LNCaP clone FGC (cell line): ENCODE data around the gene CYSRT1.

ENCODE experiments used
- DNase-seq: peaks from one replicate; pipeline ENCODE4 v3.0.0-alpha.2; 2011; ENCODE audit warnings: low read depth
- H3K4me3 ChIP-seq: 2 replicates; pipeline ENCODE4 v1.5.1; 2011; ENCODE audit warnings: mild to moderate bottlenecking, low read depth, low read length, control low read depth
- CTCF ChIP-seq: IDR thresholded peaks from 2 replicates; pipeline ENCODE4 v1.5.1; 2012; ENCODE audit warnings: mild to moderate bottlenecking; ENCODE audit not compliant: control insufficient read depth, insufficient read depth; ENCODE audit errors: extremely low read depth

The CYSRT1 gene

GRCh38 chr9:137186385-137186784 lies 38.6 kb upstream of the CYSRT1 start:
- no peak for DNase-seq
- H3K4me3 ChIP-seq: peak overlapping the region; percentile 100; the same call in 1 of the 2 replicates
- no peak for TF ChIP-seq CTCF

GRCh38 chr9:137187386-137187785 lies 37.6 kb upstream of the CYSRT1 start:
- no peak for TF ChIP-seq CTCF
- no peak for DNase-seq
- peak overlapping the region; percentile 100 for H3K4me3 ChIP-seq

- TF ChIP-seq CTCF: no peak
- peak overlapping the region; percentile 100 for H3K4me3 ChIP-seq
- DNase-seq: no peak
These were observed 36.9 kb upstream of the CYSRT1 start for GRCh38 chr9:137188086-137188489.

DNA sequence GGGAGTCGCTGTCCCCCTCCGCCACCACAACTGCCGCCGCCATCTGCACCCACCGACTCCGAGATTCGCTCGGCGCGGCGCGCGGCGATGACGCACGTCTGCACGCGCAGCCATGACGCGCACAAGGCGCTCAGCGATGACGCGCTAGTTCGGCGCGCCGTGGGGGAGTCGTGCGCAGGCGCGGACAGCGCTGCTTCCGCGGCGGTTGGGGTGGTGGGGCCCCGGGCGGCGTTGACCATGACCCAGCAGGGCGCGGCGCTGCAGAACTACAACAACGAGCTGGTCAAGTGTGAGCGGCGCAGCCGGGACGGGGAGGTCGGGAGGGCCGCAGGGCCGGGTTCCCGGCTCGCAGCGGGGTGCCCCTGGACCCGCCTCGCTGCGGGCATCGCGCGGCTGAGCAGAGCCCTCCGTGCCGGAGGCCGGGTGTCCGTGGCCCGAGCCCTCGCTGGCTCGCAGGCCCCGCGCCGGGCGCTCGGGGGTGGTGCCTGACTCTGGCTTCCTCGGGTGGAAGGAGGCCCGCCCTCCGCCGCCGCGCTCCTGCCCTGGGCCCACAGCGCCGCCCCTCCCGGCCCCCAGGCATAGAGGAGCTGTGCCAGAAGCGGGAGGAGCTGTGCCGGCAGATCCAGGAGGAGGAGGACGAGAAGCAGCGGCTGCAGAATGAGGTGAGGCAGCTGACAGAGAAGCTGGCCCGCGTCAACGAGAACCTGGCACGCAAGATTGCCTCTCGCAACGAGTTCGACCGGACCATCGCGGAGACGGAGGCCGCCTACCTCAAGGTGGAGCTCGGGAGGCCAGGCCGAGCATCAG lies 36.3 kb upstream of the CYSRT1 start, which contains the start of the genes ANAPC2 and SSNA1:
TSS of gene ANAPC2 (minus strand) at position 71 of the 807 bp plus-strand sequence. CDS start at position 43, 28 bp downstream.
TSS of gene SSNA1 (plus strand) at position 187 of the 807 bp plus-strand sequence. CDS start at position 238, 51 bp downstream.
- peak; percentile 86 for DNase-seq
- TF ChIP-seq CTCF: peak; percentile 47
- peak within 1 kb of the TSS; percentile 100 for H3K4me3 ChIP-seq

GRCh38 chr9:137189297-137190295 lies 35.4 kb upstream of the CYSRT1 start:
- TF ChIP-seq CTCF: no peak
- no peak for DNase-seq

GRCh38 chr9:137190315-137190856 lies 34.6 kb upstream of the CYSRT1 start:
- no peak for DNase-seq
- TF ChIP-seq CTCF: peak; percentile 64
- H3K4me3 ChIP-seq: peak overlapping the region; percentile 100

More at GRCh38 chr9:137189297-137190295, 35.4 kb upstream of the CYSRT1 start:
- H3K4me3 ChIP-seq: peak overlapping the region; percentile 100
